AG10803 (cell line): Measurements from ENCODE around the gene ZFX.

Source experiments
- DNase-seq: peaks from one replicate; pipeline ENCODE4 v3.0.0; 2010; ENCODE audit warnings: low read depth
- H3K4me3 ChIP-seq: 2 replicates; pipeline ENCODE4 v1.5.1; 2011; ENCODE audit warnings: mild to moderate bottlenecking, low read length, control low read depth
- CTCF ChIP-seq: conservative IDR thresholded peaks from 2 replicates; pipeline ENCODE4 v1.5.1; 2011; ENCODE audit warnings: mild to moderate bottlenecking, low read length, control low read depth, inconsistent platforms

ZFX gene

GRCh38 chrX:24201216-24201615 is 51.7 kb downstream of the ZFX start:
- no peak for TF ChIP-seq CTCF
- DNase-seq: no peak
- no peak overlapping the region for H3K4me3 ChIP-seq

- no peak for TF ChIP-seq CTCF
- no peak for DNase-seq
- H3K4me3 ChIP-seq: no peak overlapping the region
Observed at GRCh38 chrX:24202465-24203031, 53.0 kb downstream of the ZFX start.

- no peak for TF ChIP-seq CTCF
- DNase-seq: no peak
- no peak overlapping the region for H3K4me3 ChIP-seq
Observed at GRCh38 chrX:24203072-24203808, 53.7 kb downstream of the ZFX start.

- no peak for TF ChIP-seq CTCF
- H3K4me3 ChIP-seq: no peak overlapping the region
- DNase-seq: peak; percentile 11
Observed at GRCh38 chrX:24204331-24204730, 54.8 kb downstream of the ZFX start.

- no peak for DNase-seq
- no peak for TF ChIP-seq CTCF
- H3K4me3 ChIP-seq: no peak overlapping the region
Observed at GRCh38 chrX:24204958-24205357, 55.4 kb downstream of the ZFX start.

GRCh38 chrX:24207826-24208225 is 58.3 kb downstream of the ZFX start:
- no peak overlapping the region for H3K4me3 ChIP-seq
- TF ChIP-seq CTCF: no peak
- DNase-seq: peak; percentile 27
